Measurements from ENCODE around the gene PTPRT.

GRCh38 chr20:42739683-42740082, 450.0 kb downstream of the PTPRT start:
- no peak for TF ChIP-seq CTCF (IDR thresholded peaks at IDR 0.05)
- TF ChIP-seq POLR2A (IDR thresholded peaks at IDR 0.05), result no peak

Data from uterus (tissue), 2 donors.